Measurements from ENCODE around the gene PTPN3. TPM values are rescaled to one million over a fixed set of nuclear protein-coding genes. Genes with fewer than 3 reads are reported as not detected.

PTPN3 gene
- total RNA-seq, 1 donor from 2014 or later = 6.8 TPM

DNA sequence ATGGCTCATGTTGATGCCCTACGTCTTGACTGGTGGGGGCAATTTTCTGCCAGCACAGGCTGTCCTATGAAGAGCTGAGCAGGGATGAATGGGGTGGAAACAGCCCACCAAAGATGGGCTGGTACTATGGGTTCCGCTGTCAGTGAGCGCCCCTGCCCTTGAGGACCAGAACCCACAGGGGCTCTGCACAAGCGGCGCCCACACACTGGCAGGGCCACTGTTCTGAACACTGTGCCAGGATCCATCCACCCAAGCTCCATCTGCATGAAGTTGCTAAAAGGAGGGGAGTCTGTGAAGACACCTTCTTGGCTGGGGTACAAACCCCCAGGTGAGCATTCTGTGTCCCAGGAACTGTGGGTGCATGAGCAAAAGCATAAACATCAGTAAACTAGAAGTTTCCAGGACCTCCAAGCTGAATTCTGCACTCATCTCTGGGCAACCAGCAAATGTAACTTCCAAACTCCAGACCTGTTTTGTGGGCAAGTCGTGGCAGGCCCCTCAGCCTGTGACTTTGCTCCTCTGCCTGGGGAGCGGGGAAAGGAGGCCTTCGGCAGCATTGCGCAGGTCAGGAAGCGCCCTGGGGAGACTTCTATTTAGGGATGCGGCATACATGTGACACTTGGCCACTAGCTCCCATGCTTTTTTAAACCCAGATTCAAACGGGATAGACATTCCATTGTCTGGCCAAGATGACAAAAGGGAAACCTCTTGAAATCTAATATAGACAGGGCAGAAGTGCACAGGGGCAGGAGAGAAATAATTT lies 48.9 kb downstream of the PTPN3 start:
- peak overlapping the region; percentile 9 for H3K27ac Mint-ChIP-seq
- TF ChIP-seq, protein P1, sequence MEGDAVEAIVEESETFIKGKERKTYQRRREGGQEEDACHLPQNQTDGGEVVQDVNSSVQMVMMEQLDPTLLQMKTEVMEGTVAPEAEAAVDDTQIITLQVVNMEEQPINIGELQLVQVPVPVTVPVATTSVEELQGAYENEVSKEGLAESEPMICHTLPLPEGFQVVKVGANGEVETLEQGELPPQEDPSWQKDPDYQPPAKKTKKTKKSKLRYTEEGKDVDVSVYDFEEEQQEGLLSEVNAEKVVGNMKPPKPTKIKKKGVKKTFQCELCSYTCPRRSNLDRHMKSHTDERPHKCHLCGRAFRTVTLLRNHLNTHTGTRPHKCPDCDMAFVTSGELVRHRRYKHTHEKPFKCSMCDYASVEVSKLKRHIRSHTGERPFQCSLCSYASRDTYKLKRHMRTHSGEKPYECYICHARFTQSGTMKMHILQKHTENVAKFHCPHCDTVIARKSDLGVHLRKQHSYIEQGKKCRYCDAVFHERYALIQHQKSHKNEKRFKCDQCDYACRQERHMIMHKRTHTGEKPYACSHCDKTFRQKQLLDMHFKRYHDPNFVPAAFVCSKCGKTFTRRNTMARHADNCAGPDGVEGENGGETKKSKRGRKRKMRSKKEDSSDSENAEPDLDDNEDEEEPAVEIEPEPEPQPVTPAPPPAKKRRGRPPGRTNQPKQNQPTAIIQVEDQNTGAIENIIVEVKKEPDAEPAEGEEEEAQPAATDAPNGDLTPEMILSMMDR (IDR thresholded peaks at IDR 0.05; ENCODE audit: unreplicated experiment) = no peak
- no peak for DNase-seq (ENCODE audit: low spot score in 2 of 2, unreplicated experiment in 2 of 2)
- H3K4me3 Mint-ChIP-seq = no peak overlapping the region
- H3K4me1 Mint-ChIP-seq = peaks cover 17% of the 10 kb centered on the region
- H3K9me3 Mint-ChIP-seq = no peaks in the 10 kb centered on the region
- H3K36me3 Mint-ChIP-seq = no peaks in the 10 kb centered on the region
- no peaks in the 10 kb centered on the region for H3K27me3 Mint-ChIP-seq (ENCODE audit: low read depth)

DNA sequence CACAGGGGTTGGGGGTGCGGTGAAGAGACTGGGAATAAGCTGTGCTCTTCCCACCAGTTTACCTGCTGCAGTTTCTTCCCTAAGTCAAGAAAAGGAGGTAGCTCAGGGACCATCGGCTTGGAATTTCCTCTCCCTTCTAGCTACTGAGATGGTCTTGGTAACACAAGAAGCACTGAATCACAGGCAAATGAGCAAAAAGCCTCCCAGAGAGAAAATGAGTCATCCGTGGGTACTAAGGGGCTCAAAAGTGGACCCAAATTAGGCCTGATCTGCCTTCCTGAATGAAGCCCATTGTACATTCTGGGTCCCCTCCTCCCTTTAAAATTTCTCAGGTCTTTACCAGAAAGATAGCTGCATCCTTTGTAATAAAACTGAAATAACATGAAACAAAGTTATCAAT lies 49.9 kb downstream of the PTPN3 start:
- H3K4me3 Mint-ChIP-seq = no peak overlapping the region
- H3K27ac Mint-ChIP-seq = peak overlapping the region; percentile 8
- H3K27me3 Mint-ChIP-seq (ENCODE audit: low read depth) = no peaks in the 10 kb centered on the region
- TF ChIP-seq, protein P1 (IDR thresholded peaks at IDR 0.05; ENCODE audit: unreplicated experiment) = no peak
- peaks cover 10% of the 10 kb centered on the region for H3K4me1 Mint-ChIP-seq
- H3K36me3 Mint-ChIP-seq = no peaks in the 10 kb centered on the region
- no peaks in the 10 kb centered on the region for H3K9me3 Mint-ChIP-seq
- no peak for DNase-seq (ENCODE audit: low spot score in 2 of 2, unreplicated experiment in 2 of 2)

DNA sequence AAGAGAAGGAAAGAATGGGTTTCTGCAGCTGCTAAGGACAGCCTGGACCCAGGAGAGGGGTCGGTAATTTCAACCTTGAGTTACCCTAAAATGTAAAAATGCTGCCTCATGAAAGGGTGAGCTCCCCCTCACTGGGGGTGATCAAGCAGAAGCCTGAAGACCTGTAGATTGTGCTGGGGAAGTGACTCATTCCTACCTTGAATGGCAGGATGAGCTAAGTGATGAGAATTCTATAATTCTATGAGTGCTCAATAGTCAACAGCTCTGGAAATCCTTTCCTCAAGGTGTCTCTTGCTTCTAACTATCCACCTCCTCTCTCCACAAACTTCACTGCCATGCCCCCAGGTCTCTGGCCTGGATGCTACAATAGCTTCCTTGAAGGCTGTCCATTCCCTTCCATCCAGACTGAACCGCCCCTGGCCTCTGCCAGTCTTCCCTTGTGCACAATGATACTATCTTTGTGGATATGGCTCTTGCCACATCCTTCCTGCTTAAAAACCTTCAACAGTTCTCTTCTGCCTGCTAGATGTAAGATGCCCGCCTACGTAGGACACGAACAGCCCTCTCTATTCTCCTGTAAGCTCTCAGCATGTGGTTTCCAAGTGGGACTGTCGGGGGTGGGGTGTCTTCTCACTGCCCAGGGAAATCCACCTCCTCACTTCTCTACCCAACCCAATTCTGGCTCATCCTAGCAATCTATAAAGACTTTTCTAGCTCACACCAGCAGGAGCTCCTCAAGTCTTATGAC lies 50.6 kb downstream of the PTPN3 start:
- TF ChIP-seq, protein P1 (IDR thresholded peaks at IDR 0.05; ENCODE audit: unreplicated experiment) = no peak
- H3K36me3 Mint-ChIP-seq = no peaks in the 10 kb centered on the region
- DNase-seq (ENCODE audit: low spot score in 2 of 2, unreplicated experiment in 2 of 2) = no peak
- H3K4me3 Mint-ChIP-seq = no peak overlapping the region
- H3K4me1 Mint-ChIP-seq = peaks cover 10% of the 10 kb centered on the region
- no peak overlapping the region for H3K27ac Mint-ChIP-seq
- H3K27me3 Mint-ChIP-seq (ENCODE audit: low read depth) = no peaks in the 10 kb centered on the region
- no peaks in the 10 kb centered on the region for H3K9me3 Mint-ChIP-seq

GRCh38 chr9:109444771-109445320 lies 53.3 kb downstream of the PTPN3 start:
- Mint-ChIP-seq H3K27me3 (ENCODE audit: low read depth) (no peaks in the 10 kb centered on the region), H3K27ac (peak overlapping the region; percentile 43), H3K36me3 (no peaks in the 10 kb centered on the region), H3K4me1 (peaks cover 10% of the 10 kb centered on the region), H3K9me3 (no peaks in the 10 kb centered on the region), H3K4me3 (no peak overlapping the region)
- DNase-seq (ENCODE audit: low spot score in 2 of 2, unreplicated experiment in 2 of 2) = no peak
- TF ChIP-seq, protein P1 (IDR thresholded peaks at IDR 0.05; ENCODE audit: unreplicated experiment) = no peak

DNA sequence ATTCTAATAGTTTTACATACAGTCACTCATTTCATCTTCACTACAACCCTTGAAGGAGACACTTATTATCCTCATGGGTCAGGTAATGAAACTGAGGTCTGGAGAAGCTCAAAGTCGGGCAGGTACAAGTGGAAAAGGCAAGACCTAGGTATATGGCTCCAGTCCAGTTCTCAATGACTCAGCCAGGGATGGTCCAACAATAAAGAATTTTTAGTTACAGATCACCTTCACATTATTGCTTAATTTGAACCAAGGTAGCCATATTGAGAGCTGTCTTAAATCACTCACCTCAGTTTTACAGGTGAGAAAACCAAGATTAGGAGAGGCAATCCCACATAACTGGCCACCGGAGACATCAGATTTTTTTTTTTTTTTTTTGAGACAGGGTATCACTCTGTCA lies 55.4 kb downstream of the PTPN3 start:
- no peak overlapping the region for H3K27ac Mint-ChIP-seq
- TF ChIP-seq, protein P1 (IDR thresholded peaks at IDR 0.05; ENCODE audit: unreplicated experiment) = no peak
- no peak for DNase-seq (ENCODE audit: low spot score in 2 of 2, unreplicated experiment in 2 of 2)
- H3K4me3 Mint-ChIP-seq = no peak overlapping the region
- no peaks in the 10 kb centered on the region for H3K4me1 Mint-ChIP-seq
- H3K9me3 Mint-ChIP-seq = no peaks in the 10 kb centered on the region
- no peaks in the 10 kb centered on the region for H3K36me3 Mint-ChIP-seq
- no peaks in the 10 kb centered on the region for H3K27me3 Mint-ChIP-seq (ENCODE audit: low read depth)

Data from mesothelial cell of epicardium (in vitro differentiated cells).